ENCODE measurements around the gene ZMYND10. TPM values are rescaled to one million over a fixed set of nuclear protein-coding genes. Genes with fewer than 3 reads are reported as not detected.

ZMYND10 gene
- total RNA-seq, 1 experiment from 2014 or later = 1.4 TPM

DNA sequence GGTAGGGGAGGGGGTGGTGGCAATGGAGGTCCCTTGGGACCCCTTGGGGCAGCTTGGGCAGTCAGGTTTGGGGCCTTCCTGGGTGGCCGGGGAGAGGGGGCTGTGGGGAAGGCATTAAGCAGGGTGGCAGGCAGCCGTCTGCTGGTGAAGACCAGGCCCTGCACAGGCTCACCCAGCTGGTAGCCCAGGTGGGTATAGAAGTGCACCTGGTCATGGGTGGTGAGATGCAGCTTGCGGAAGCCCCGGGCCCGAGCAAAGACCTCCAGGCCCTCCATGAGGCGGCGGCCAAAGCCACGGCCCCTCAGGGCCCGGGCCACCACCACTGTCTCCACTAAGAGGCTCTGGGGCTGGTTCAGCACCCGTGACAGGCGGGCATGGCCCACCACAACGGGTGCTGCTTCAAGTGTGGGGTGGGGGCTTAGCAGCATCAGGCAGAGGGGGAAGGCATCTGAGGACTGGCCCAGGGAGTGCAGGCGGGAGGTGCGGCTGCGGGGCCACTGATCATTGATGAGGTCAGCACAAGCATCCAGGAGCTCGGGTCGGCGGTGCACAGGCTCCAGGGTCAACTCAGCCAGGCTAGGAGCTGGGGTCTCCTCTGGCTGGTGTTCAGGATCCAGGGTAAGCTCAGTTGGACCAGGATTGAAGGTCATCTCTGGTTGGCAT, 48.7 kb downstream of the ZMYND10 start:
- H3K9ac ChIP-seq (ENCODE audit: extremely low read depth, insufficient read length, low read length) = no peak overlapping the region
- H4K8ac ChIP-seq (replicated peaks; ENCODE audit: insufficient read length, low read depth, low read length) = no peak overlapping the region
- H3K23ac ChIP-seq (ENCODE audit: insufficient read length, low read depth, low read length) = no peak overlapping the region
- Mint-ChIP-seq H3K4me1 (peaks cover 22 to 23% of the 10 kb centered on the region in 2 experiments), H3K36me3 (ENCODE audit: insufficient read depth in 1 of 3, low read depth in 3 of 3) (peaks cover 0 to 8% (median 1%) of the 10 kb centered on the region in 3 experiments; a peak in 1 of 7 replicates), H3K4me3 (no peak overlapping the region), H3K9me3 (no peaks in the 10 kb centered on the region; a peak in 1 of 5 replicates), H3K27ac (no peak overlapping the region), H3K27me3 (ENCODE audit: low read depth) (no peaks in the 10 kb centered on the region)
- no peak overlapping the region for H3K14ac ChIP-seq (ENCODE audit: insufficient read depth, low read length)
- no peaks in the 10 kb centered on the region for H3K27me3 ChIP-seq (ENCODE audit: insufficient read depth, low read length)
- TF ChIP-seq, protein P1, sequence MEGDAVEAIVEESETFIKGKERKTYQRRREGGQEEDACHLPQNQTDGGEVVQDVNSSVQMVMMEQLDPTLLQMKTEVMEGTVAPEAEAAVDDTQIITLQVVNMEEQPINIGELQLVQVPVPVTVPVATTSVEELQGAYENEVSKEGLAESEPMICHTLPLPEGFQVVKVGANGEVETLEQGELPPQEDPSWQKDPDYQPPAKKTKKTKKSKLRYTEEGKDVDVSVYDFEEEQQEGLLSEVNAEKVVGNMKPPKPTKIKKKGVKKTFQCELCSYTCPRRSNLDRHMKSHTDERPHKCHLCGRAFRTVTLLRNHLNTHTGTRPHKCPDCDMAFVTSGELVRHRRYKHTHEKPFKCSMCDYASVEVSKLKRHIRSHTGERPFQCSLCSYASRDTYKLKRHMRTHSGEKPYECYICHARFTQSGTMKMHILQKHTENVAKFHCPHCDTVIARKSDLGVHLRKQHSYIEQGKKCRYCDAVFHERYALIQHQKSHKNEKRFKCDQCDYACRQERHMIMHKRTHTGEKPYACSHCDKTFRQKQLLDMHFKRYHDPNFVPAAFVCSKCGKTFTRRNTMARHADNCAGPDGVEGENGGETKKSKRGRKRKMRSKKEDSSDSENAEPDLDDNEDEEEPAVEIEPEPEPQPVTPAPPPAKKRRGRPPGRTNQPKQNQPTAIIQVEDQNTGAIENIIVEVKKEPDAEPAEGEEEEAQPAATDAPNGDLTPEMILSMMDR (conservative IDR thresholded peaks at IDR 0.05) = no peak
- H2BK5ac ChIP-seq (ENCODE audit: insufficient read length, low read length) = no peak overlapping the region
- H2BK20ac ChIP-seq (ENCODE audit: low read depth, low read length, poor library complexity, severe bottlenecking) = no peak overlapping the region
- no peaks in the 10 kb centered on the region for H3K79me1 ChIP-seq (ENCODE audit: insufficient read depth, low read depth, low read length, poor library complexity, severe bottlenecking)
- H4K20me1 ChIP-seq (ENCODE audit: control insufficient read depth, insufficient read depth, insufficient read length) = no peaks in the 10 kb centered on the region
- H3K4me1 ChIP-seq (ENCODE audit: insufficient read depth, low read length) = no peaks in the 10 kb centered on the region
- H2AFZ ChIP-seq (ENCODE audit: low read length) = no peak overlapping the region
- no peak overlapping the region for H2AK5ac ChIP-seq (ENCODE audit: insufficient read length, low read length)
- no peak overlapping the region for H3T11ph ChIP-seq (ENCODE audit: low read length)
- H2BK15ac ChIP-seq (ENCODE audit: low read depth, low read length) = no peak overlapping the region
- no peaks in the 10 kb centered on the region; the same call in 1 of the 2 replicates for H3K79me2 ChIP-seq (ENCODE audit: insufficient read depth, low read length)
- H3K27ac ChIP-seq (ENCODE audit: insufficient read length, low read depth, low read length) = no peak overlapping the region
- no peak overlapping the region for H4K5ac ChIP-seq (ENCODE audit: insufficient read length, low read depth, low read length)
- no peak overlapping the region for H2BK12ac ChIP-seq (ENCODE audit: insufficient read length, low read depth, low read length)
- no peak overlapping the region for H3K18ac ChIP-seq (ENCODE audit: insufficient read length, low read depth, low read length)
- no peak for DNase-seq
- H3K56ac ChIP-seq (ENCODE audit: insufficient read length, low read depth, low read length) = no peak overlapping the region
- H3K23me2 ChIP-seq (ENCODE audit: insufficient read length, low read depth, low read length, poor library complexity, severe bottlenecking) = peaks cover 6% of the 10 kb centered on the region
- no peak overlapping the region for H4K91ac ChIP-seq (ENCODE audit: insufficient read length, low read depth, low read length)
- H3K4me2 ChIP-seq (ENCODE audit: insufficient read depth, insufficient read length, low read length) = no peak overlapping the region
- WGBS (ENCODE audit: extremely low coverage, insufficient read length, low lambda C conversion rate) = no CpG with 5 or more reads among the region's 18 CpGs
- no peaks in the 10 kb centered on the region for H3K9me3 ChIP-seq (ENCODE audit: control insufficient read depth, low read depth, low read length)
- no peak overlapping the region for H2BK120ac ChIP-seq (ENCODE audit: low read depth, low read length, poor library complexity, severe bottlenecking)
- H3K4ac ChIP-seq (ENCODE audit: low read depth, low read length) = no peak overlapping the region
